Inflammatory macrophage treated with lipopolysaccharide for 4 hours (primary cell): ENCODE results near the gene GNAS.
"Not testable (repeated sequence)": the region's sequence is repeated elsewhere in the genome, so short reads cannot be mapped to it uniquely, and the experiment has no call there.

ENCODE experiments used
- DNase-seq: peaks from one replicate; pipeline ENCODE4 v3.0.0-alpha.2; 2020

Gene GNAS

DNA sequence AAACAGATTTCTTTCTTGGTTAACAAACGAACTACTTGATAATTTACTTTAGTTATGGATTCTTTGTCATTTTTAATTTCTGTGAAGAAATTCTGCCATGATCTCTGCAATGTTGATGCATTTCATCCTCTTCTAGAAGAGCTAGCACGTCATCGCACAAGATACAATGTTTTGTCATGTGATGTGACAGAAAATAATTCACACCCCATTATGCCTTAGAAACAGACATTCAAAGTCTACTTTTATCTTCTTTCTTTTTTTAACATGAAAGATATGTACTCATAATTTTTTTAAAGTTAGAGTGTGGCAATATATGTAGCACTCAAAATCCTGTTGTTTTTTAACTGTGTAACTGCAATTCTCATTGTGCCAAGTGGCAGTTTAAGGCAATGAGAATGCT is 89.0 kb downstream of the GNAS start:
- DNase-seq = no peak

DNA sequence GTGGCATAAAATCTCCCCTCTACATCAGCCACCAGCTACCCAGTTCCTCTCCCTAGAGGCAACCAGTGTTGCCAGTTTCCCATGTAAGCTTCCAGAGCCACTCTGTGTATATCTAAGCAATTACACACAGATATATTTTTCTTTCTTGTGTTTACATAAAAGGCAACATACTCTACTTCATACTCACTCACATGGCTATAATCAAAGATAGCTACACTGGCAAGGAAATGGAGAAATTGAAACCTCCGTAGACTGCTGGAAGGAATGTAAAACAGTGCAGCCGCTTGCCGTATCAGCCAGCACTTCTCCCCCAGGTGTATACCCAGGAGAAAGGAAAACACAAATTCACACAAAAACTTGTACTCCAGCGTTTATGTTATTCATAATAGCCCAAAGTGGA is 90.0 kb downstream of the GNAS start:
- DNase-seq = no peak

DNA sequence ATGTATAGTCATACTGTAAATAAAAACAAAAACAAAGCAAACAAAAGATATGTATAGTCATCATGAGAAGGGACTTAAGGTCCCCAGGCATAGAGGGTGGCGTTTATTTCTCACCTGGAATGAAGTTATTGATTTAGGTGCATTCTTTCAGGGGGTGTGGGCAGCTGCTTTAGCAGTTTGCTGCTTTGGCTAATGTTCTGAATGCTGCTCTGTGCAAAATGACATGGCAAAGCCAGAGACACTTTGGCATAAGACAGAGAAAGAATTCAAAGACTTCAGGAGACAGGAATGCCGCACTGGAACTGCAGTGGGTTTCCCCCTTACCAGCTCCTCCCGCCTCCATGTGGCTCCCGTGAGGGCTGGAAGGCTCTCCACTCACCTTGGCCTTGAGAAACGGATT is 92.1 kb downstream of the GNAS start:
- DNase-seq = no peak

DNA sequence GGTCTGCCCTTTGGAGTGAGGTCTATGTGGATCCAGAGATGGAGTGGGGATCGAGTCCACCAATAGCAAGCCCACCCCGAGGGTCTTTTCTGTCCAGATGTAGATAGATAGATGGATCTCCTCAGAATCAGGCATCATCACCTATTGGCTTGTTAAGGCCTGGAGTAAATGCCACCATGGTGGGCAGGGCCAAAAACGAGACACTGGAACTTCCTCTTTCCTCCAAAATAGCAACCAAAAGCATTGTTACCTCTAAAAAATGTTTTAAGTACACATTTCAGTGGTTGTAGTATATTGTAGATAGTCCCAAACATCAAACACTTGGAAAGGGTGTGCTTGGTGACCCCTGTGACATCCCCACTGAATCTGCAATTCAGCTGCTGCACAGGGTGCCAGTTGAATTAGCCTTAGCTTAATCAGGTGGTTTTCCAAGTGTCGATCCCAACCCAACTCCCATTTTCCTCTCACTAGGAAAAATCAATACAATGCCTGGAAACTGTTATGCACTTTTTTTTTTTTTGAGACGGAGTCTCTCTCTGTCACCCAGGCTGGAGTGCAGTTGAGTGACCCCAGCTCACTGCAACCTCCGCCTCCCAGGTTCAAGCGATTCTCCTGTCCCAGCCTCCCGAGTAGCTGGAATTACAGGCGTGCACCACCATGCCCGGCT is 93.6 kb downstream of the GNAS start:
- DNase-seq = peak; percentile 26

DNA sequence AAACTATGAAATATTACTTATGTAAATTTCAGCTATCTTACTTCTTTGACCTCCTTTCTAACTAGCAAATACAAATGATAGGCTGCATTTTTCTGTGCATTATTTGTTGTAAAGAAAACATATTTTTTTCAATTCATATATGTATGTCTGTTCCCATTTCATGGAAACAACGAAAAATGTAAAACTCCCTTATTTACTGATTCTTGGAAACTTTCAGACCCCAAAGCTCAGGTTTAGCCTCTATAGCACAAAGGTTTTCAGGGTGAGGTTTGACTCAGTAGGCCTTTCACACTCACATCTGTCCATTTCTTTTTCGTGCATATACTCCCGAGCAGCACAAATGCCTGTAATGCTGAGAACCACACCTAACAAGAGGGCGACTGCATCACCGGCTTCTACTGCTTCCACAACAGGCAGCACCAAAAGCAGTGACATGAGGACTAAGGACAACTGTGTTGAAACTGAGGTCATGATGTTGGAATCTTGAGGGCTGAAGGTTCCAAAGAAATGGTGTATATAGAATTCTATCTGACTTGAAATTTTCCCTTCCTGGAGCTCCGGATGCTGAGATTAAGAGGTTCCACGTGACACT is 95.4 kb downstream of the GNAS start:
- not testable (repeated sequence) for DNase-seq

DNA sequence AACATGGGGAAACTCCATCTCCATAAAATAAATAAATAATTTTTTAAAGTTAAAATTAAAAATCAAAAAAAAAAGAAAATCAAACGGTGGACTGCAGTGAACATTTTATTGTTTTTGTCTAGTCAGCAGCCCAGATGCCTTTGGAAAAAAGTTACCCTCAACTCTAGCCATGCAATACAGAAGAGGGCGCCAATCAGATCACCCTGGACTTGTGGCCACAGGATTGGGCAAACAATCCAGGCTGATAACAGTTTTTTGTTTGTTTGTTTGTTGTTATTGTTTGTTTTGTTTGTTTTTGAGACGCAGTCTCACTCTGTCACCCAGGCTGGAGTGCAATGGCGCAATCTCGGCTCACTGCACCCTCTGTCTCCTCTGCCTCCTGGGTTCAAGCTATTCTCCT is 98.1 kb downstream of the GNAS start:
- DNase-seq = no peak

DNA sequence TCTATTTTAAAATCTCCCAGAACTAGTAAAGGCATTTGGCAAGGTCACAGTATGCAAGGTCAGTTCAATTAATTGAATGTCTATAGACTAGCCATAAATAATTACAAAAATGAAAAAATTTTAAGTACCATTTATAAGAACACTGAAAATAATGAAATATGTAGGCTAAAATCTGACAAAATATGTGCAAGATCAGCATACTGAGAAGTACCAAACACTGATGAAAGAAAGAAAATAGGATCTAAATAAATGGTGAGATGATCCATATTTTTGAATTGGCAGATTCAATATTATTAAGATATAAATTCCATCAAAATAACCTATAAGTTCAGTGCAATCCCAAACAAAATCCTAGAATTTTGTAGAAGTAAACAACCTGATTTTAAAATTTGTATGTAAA is 100.5 kb downstream of the GNAS start:
- DNase-seq = no peak

DNA sequence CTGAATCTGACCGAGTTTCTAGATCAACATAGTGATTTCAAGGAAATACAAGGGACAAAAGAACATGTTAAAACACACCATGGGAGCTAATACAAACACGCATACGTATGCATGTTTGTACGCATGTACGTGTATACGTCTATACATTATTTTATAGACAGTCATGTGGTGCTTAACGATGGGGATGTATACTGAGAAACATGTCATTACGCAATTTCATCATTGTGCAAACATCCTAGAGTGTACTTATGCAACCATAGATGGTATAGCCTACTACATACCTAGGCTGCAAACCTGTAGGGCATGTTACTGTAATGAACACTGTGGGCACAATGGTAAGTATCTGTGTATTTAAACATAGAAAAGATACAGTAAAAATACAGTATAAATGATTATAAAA is 103.6 kb downstream of the GNAS start:
- DNase-seq = peak; percentile 79

DNA sequence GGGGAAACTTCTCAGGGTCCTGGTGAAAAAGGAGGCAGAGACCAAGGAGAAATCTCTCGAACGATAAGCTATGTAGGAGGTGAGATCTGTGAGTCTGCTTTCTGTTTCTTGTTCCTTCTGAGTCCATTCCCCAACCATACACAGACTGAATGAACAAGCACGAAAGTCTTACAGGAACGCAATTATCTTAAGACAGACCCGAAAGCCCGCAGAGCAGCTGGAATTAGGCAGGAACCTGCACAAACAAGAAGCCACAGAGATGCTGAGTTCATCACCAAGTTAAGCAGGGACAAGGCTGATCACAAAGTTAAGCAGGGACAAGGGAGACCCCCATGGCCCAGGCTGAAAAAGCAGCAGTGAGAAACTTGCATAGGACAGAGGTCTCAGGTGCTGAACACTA is 107.1 kb downstream of the GNAS start:
- no peak for DNase-seq
